SK-N-MC (cell line): Measurements from ENCODE around the gene MIEF1.

Source experiments
- EZH2 ChIP-seq: fragments of 200-600 bp; sonication (generic); IDR thresholded peaks from one replicate; pipeline ENCODE4 v1.6.1; 2017; ENCODE audit warnings: antibody characterized with exemption
- POLR2AphosphoS5 ChIP-seq: IDR thresholded peaks from 2 replicates; pipeline ENCODE4 v1.6.1; 2012; ENCODE audit warnings: mild to moderate bottlenecking, low read depth, low read length, borderline replicate concordance

- TF ChIP-seq POLR2AphosphoS5 (no peak), EZH2 (no peak)
These were observed 57.5 kb downstream of the MIEF1 start for GRCh38 chr22:39559456-39560105.
